ENCODE measurements around the gene DLGAP1.

GRCh38 chr18:4318311-4318710 is 136.8 kb downstream of the DLGAP1 start:
- TF ChIP-seq CTCF (IDR thresholded peaks at IDR 0.05), result no peak
- no peak for TF ChIP-seq POLR2A (IDR thresholded peaks at IDR 0.05; ENCODE audit: low read depth)
